Right lobe of liver (tissue), 6 donors: Measurements from ENCODE around the gene CSTF1. TPM values are rescaled to one million over a fixed set of nuclear protein-coding genes. Genes with fewer than 3 reads are reported as not detected.

Experiments
- ATAC-seq, 4 donors: fragments of 200-7000 bp; cut with Tn5 transposase; one replicate each; pipeline ENCODE4 v1.9.1; 2020; ENCODE audit warnings: mild to moderate bottlenecking in 4 of 4, moderate library complexity in 4 of 4
- DNase-seq, 3 donors: peaks; one replicate each; pipeline ENCODE4 v3.0.0-alpha.2; 2020
- H3K27ac ChIP-seq, 3 donors: fragments of 200-600 bp; one replicate each; pipeline ENCODE4 v1.8.0; 2022
- H3K27me3 ChIP-seq, 2 donors: fragments of 200-600 bp; one replicate each; pipeline ENCODE4 v1.8.0; 2022
- H3K36me3 ChIP-seq, 4 donors: fragments of 200-600 bp; sonication (generic) in 1 of 4; one replicate each; pipeline versions ENCODE4 v1.5.1 to v1.8.0; 2017 to 2022; ENCODE audit warnings: control low read depth in 1 of 4
- H3K4me1 ChIP-seq, 4 donors: fragments of 200-600 bp; sonication (generic) in 1 of 4; one replicate each; pipeline versions ENCODE4 v1.5.1 to v1.8.0; 2017 to 2022; ENCODE audit warnings: control low read depth in 1 of 4
- H3K4me3 ChIP-seq, 3 donors: fragments of 200-600 bp; one replicate each; pipeline ENCODE4 v1.8.0; 2022
- H3K9me3 ChIP-seq, 4 donors: fragments of 200-600 bp; sonication (generic) in 1 of 4; one replicate each; pipeline versions ENCODE4 v1.5.1 to v1.8.0; 2017 to 2022; ENCODE audit warnings: control low read depth in 1 of 4
- POLR2A ChIP-seq: fragments of 450-650 bp; IDR thresholded peaks from one replicate; pipeline ENCODE4 v1.6.1; 2017; ENCODE audit warnings: antibody characterized with exemption, mild to moderate bottlenecking
- WGBS: methylation state at CpG from one replicate; pipeline ENCODE4 v1.1.6; 2018; ENCODE audit warnings: low coverage, low lambda C conversion rate; ENCODE audit not compliant: insufficient coverage; ENCODE audit errors: missing lambda C conversion rate; 5-methylcytosine and 5-hydroxymethylcytosine counted together
- intact Hi-C, 2 donors: fragments of 100-400 bp; cut with DNase I; formaldehyde crosslinking; loops; one replicate each; pipeline versions ENCODE4 v1.11.2 to v1.14.1; 2022
- total RNA-seq, 6 experiments: library from RNA; depleted of rRNA in 2 of 6; stranded (reverse); fragments of >200 nt in 2 of 6; fragmentation: NEBNext Ultra II Directional in 3 of 6; extraction: Animal tissue kit (Norgen Biotek cat#: 25700) in 3 of 6; gene quantifications; one replicate each; pipeline versions ENCODE4 v1.1.0 to v1.2.4, GENCODE V29; 2016 to 2023
- TF ChIP-seq, protein P1 (sequence below), 4 donors: fragments of 200-600 bp in 3 of 4; fragments of 450-650 bp in 1 of 4; IDR thresholded peaks; one replicate each; pipeline versions ENCODE4 v1.5.1 to v1.8.0; 2016 to 2022; ENCODE audit warnings: antibody characterized with exemption in 4 of 4, mild to moderate bottlenecking in 2 of 4
- donor health status: DM: no; HTN: yes; CAD: no.
- donor health status: DM: no; HTN: no; CAD: no.
- donor health status: DM: no; HTN: no; CAD: no.
- donor health status: DM: no; HTN: yes; CAD: no.
- donor health status: DM: no; HTN: yes; CAD: no.

The CSTF1 gene
- total RNA-seq, 6 experiments from 2014 or later: 14.9 to 27.2 (median 16.6) TPM

DNA sequence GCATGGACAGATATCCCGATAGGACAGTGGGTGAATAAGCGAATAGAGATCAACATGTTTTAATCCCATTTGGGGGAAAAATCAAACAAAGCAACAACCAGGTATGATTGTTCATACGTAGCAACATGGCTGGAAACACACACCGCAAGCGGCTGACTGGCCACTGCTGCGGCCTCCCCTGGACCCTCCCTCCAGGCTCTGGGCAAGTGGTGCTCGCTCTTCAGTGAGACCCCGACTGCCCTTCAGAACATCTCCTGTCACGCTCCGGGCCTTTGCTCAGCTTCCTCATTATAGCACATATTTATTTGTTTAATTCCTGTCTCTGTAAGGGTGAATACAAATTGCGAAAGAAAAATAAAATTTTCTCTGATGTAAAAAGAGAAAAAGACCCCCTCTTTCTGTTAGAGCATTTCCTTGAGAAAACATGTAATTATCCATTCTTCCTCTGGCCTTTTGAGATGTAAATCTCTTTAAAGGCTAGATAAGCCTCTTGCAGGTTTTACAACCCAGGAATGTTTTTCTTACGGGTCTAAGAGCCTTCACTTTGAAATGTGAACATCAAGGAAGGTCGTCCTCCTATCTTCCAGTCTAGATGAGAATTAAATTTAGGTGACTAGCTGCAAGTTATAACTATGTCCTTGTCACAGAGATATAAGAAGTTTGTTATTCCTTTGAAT, 44.7 kb upstream of the CSTF1 start:
- H3K36me3 ChIP-seq: no peaks in the 10 kb centered on the region
- peaks cover 0 to 8% of the 10 kb centered on the region in 2 donors for H3K27me3 ChIP-seq
- H3K9me3 ChIP-seq: no peaks in the 10 kb centered on the region
- intact Hi-C loops: loop anchor here in 1 of 2 donors (10.0 kb wide), 1 partner anchor 93 kb away; no protein-coding TSS in a partner anchor
- 62% methylated on average over 11 of the region's 13 CpGs for WGBS
- TF ChIP-seq, protein P1, sequence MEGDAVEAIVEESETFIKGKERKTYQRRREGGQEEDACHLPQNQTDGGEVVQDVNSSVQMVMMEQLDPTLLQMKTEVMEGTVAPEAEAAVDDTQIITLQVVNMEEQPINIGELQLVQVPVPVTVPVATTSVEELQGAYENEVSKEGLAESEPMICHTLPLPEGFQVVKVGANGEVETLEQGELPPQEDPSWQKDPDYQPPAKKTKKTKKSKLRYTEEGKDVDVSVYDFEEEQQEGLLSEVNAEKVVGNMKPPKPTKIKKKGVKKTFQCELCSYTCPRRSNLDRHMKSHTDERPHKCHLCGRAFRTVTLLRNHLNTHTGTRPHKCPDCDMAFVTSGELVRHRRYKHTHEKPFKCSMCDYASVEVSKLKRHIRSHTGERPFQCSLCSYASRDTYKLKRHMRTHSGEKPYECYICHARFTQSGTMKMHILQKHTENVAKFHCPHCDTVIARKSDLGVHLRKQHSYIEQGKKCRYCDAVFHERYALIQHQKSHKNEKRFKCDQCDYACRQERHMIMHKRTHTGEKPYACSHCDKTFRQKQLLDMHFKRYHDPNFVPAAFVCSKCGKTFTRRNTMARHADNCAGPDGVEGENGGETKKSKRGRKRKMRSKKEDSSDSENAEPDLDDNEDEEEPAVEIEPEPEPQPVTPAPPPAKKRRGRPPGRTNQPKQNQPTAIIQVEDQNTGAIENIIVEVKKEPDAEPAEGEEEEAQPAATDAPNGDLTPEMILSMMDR (IDR thresholded peaks at IDR 0.05): no peak
- no peak for TF ChIP-seq POLR2A
- ATAC-seq (no peak), DNase-seq (no peak)
- H3K27ac ChIP-seq: peak overlapping the region in 1 of 3 donors; percentile 24
- peak overlapping the region in 1 of 3 donors; percentile 1 for H3K4me3 ChIP-seq
- peaks cover 0 to 17% (median 0%) of the 10 kb centered on the region in 4 donors for H3K4me1 ChIP-seq

DNA sequence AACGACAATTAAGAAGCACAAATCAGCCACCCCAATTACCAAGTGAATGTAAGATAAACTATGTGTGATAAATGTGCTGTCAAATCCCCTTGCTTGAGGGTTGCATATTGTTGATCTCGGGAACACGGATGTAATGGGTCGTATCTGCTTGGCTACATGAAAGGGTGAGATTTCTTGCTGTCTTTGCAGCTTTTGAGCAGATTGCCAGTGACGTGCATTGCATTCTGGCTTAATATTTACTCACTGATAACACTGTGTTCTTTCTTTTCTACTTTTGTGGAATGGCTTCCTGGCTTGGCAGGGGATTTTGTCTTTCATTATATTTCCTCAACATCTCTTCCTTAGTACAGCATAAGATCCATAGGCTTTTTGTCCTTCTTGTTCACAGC, 44.1 kb upstream of the CSTF1 start:
- Histone ChIP-seq H3K27ac (peak overlapping the region in 1 of 3 donors; percentile 24), H3K27me3 (peaks cover 0 to 8% of the 10 kb centered on the region in 2 donors), H3K9me3 (no peaks in the 10 kb centered on the region), H3K4me1 (peaks cover 0 to 17% (median 0%) of the 10 kb centered on the region in 4 donors), H3K36me3 (no peaks in the 10 kb centered on the region), H3K4me3 (peak overlapping the region in 1 of 3 donors; percentile 1)
- TF ChIP-seq, protein P1 (IDR thresholded peaks at IDR 0.05): no peak
- no peak for TF ChIP-seq POLR2A
- WGBS: 5% methylated on average over 5 of the region's 5 CpGs
- intact Hi-C loops: loop anchor here in 1 of 2 donors (10.0 kb wide), 1 partner anchor 93 kb away; no protein-coding TSS in a partner anchor
- DNase-seq (peak in 1 of 3 donors; percentile 63), ATAC-seq (peak; percentile 82 to 93 (median 91))

DNA sequence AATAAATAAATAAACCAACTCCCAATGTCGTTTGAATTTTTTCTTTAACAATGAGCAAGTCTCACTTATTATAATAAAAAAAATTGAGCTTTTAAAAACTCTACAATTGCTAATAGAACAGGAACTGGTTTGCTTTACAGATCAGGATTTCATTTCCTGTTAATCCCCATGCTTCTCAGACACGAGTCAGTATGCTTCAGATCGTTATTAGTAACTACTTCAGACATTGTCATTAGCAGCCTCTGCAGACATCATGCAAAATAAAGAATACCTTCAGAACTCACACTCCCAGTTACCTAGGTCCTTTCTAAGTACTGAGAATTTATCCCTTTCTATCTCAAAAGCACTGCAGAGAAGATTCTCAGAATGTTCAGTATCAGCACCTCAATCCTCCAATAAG, 43.7 kb upstream of the CSTF1 start:
- 15% methylated on average over 3 of the region's 3 CpGs for WGBS
- H3K9me3 ChIP-seq: no peaks in the 10 kb centered on the region
- no peak for ATAC-seq
- TF ChIP-seq POLR2A: no peak
- TF ChIP-seq, protein P1 (IDR thresholded peaks at IDR 0.05): no peak
- intact Hi-C loops: loop anchor here in 1 of 2 donors (10.0 kb wide), 1 partner anchor 94 kb away; no protein-coding TSS in a partner anchor
- no peak overlapping the region for H3K27ac ChIP-seq
- peaks cover 0 to 8% of the 10 kb centered on the region in 2 donors for H3K27me3 ChIP-seq
- peak overlapping the region in 1 of 3 donors; percentile 1 for H3K4me3 ChIP-seq
- H3K4me1 ChIP-seq: peaks cover 0 to 15% (median 0%) of the 10 kb centered on the region in 4 donors
- H3K36me3 ChIP-seq: no peaks in the 10 kb centered on the region
- DNase-seq: no peak

DNA sequence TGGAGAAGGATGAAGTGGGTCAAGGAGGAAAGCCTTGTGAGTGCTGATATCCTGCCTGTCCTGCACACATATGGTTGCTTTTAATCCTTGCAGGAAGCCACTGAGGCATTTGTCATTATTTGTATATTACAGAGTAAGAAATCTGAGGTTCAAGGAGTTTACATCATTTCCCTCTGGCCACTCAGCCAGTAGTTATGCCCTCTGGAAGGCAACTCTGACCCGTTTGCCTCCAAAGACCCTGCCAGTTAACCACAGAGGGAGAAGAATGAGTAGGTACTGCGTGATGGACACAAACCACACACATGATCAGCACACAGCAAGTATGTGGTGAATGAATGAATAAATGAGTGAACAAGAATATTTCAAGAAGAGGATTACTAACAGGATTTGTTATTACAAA, 41.6 kb upstream of the CSTF1 start:
- DNase-seq (no peak), ATAC-seq (no peak)
- Histone ChIP-seq H3K9me3 (no peaks in the 10 kb centered on the region), H3K27me3 (no peaks in the 10 kb centered on the region), H3K27ac (no peak overlapping the region), H3K4me1 (peaks cover 0 to 11% (median 0%) of the 10 kb centered on the region in 4 donors), H3K4me3 (no peak overlapping the region), H3K36me3 (no peaks in the 10 kb centered on the region)
- TF ChIP-seq POLR2A: no peak
- 48% methylated on average over 2 of the region's 2 CpGs for WGBS
- intact Hi-C loops: no loop called here

DNA sequence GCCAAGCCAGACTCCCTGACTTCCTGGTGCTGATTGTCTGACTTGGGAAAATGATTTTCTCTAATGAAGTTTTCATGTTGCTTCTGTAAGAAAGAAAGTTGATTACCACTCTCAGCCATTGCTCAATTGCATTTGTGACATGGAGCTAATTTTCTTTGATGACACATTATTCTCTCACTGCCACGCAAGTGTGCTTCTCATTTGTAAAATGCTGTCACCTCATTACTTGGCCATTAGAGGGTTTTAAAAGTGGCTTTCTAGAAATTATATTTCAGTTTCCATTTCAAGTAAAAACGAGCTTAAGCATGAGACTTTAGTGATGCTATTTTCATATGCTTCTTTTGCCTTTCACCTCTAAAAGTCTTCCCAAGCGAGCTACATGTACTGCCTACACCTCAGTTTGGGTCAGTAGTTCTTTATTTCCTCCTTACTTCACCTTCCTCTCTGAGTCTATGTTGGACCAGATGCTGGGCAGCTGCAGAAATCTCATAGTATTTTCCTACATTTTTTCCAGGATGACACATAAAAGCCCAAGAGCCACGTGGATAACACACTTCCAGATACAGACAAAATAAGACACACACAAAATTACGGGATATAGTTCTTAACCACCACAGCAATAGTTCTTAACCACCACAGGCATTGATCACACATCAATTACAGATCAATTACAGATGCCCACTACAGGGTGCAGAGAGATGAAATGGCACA, 39.9 kb upstream of the CSTF1 start:
- Histone ChIP-seq H3K36me3 (no peaks in the 10 kb centered on the region), H3K4me1 (peaks cover 0 to 11% (median 0%) of the 10 kb centered on the region in 4 donors), H3K4me3 (no peak overlapping the region), H3K9me3 (no peaks in the 10 kb centered on the region), H3K27ac (no peak overlapping the region), H3K27me3 (no peaks in the 10 kb centered on the region)
- TF ChIP-seq, protein P1 (IDR thresholded peaks at IDR 0.05): no peak
- TF ChIP-seq POLR2A: no peak
- ATAC-seq (no peak), DNase-seq (no peak)
- intact Hi-C loops: no loop called here
- WGBS: 63% methylated on average over 5 of the region's 5 CpGs
